SK-N-SH treated with all-trans-retinoic acid at 6 μM for 48 hours (cell line): ENCODE measurements around the gene PRKAR1B.

ENCODE experiments used
- ATAC-seq: fragments of 200-7000 bp; cut with Tn5 transposase; 3 replicates; pipeline ENCODE4 v1.9.1; 2020; ENCODE audit warnings: mild to moderate bottlenecking, moderate library complexity
- ARNTL ChIP-seq: fragments of 450-650 bp; formaldehyde crosslinking; IDR thresholded peaks from 2 replicates; pipeline ENCODE4 v1.5.0; 2020; ENCODE audit warnings: low read depth, mild to moderate bottlenecking, moderate library complexity, borderline replicate concordance
- CSDC2 ChIP-seq: fragments of 250-450 bp; sonication (Bioruptor Pico); IDR thresholded peaks from 2 replicates; pipeline ENCODE4 v1.5.0; 2020; ENCODE audit warnings: mild to moderate bottlenecking, moderate library complexity
- CSRNP3 ChIP-seq: fragments of 250-450 bp; sonication (Bioruptor Pico); IDR thresholded peaks from 2 replicates; pipeline ENCODE4 v1.5.1; 2021; ENCODE audit warnings: mild to moderate bottlenecking, moderate library complexity
- GLIS3 ChIP-seq: fragments of 250-450 bp; sonication (Bioruptor Pico); IDR thresholded peaks from 2 replicates; pipeline ENCODE4 v1.5.0; 2020; ENCODE audit warnings: mild to moderate bottlenecking, moderate library complexity
- OSR1 ChIP-seq: fragments of 250-450 bp; sonication (Bioruptor Pico); IDR thresholded peaks from 2 replicates; pipeline ENCODE4 v1.8.0; 2022; ENCODE audit warnings: moderate library complexity, mild to moderate bottlenecking, inconsistent platforms
- PATZ1 ChIP-seq: fragments of 250-450 bp; sonication (Bioruptor Pico); IDR thresholded peaks from 2 replicates; pipeline ENCODE4 v1.8.0; 2020; ENCODE audit warnings: mild to moderate bottlenecking, moderate library complexity, borderline replicate concordance
- POU6F1 ChIP-seq: fragments of 250-450 bp; sonication (Bioruptor Pico); IDR thresholded peaks from 2 replicates; pipeline ENCODE4 v1.8.0; 2021; ENCODE audit warnings: low read depth, mild to moderate bottlenecking, moderate library complexity, borderline replicate concordance
- PPARA ChIP-seq: fragments of 250-450 bp; sonication (Bioruptor Pico); IDR thresholded peaks from 2 replicates; pipeline ENCODE4 v1.5.0; 2020; ENCODE audit warnings: mild to moderate bottlenecking, borderline replicate concordance
- RARB ChIP-seq: fragments of 250-450 bp; sonication (Bioruptor Pico); IDR thresholded peaks from 2 replicates; pipeline ENCODE4 v1.8.0; 2021; ENCODE audit warnings: mild to moderate bottlenecking, moderate library complexity
- SNAI2 ChIP-seq: fragments of 250-450 bp; sonication (Bioruptor Pico); IDR thresholded peaks from 2 replicates; pipeline ENCODE4 v1.5.0; 2020; ENCODE audit warnings: mild to moderate bottlenecking, moderate library complexity
- TCF4 ChIP-seq: fragments of 250-450 bp; sonication (Bioruptor Pico); IDR thresholded peaks from 2 replicates; pipeline ENCODE4 v1.8.0; 2021; ENCODE audit warnings: mild to moderate bottlenecking, moderate library complexity, borderline replicate concordance
- TOX ChIP-seq: fragments of 250-450 bp; sonication (Bioruptor Pico); IDR thresholded peaks from 2 replicates; pipeline ENCODE4 v1.8.0; 2021; ENCODE audit warnings: mild to moderate bottlenecking, moderate library complexity, borderline replicate concordance
- TSHZ2 ChIP-seq: fragments of 250-450 bp; sonication (Bioruptor Pico); IDR thresholded peaks from 2 replicates; pipeline ENCODE4 v1.5.0; 2020; ENCODE audit warnings: mild to moderate bottlenecking, moderate library complexity
- ZC3H10 ChIP-seq: fragments of 250-450 bp; sonication (Bioruptor Pico); IDR thresholded peaks from 2 replicates; pipeline ENCODE4 v1.5.1; 2021; ENCODE audit warnings: mild to moderate bottlenecking, moderate library complexity
- ZFP3 ChIP-seq: fragments of 250-450 bp; sonication (Bioruptor Pico); IDR thresholded peaks from 2 replicates; pipeline ENCODE4 v1.5.0; 2020; ENCODE audit warnings: mild to moderate bottlenecking, moderate library complexity
- ZFP30 ChIP-seq: fragments of 450-650 bp; formaldehyde crosslinking; IDR thresholded peaks from 2 replicates; pipeline ENCODE4 v1.5.0; 2022; ENCODE audit warnings: mild to moderate bottlenecking, moderate library complexity
- ZNF565 ChIP-seq: fragments of 450-650 bp; formaldehyde crosslinking; conservative IDR thresholded peaks from 2 replicates; pipeline ENCODE4 v1.5.0; 2020; ENCODE audit warnings: low read depth, mild to moderate bottlenecking, moderate library complexity
- ZNF8 ChIP-seq: fragments of 450-650 bp; formaldehyde crosslinking; IDR thresholded peaks from 2 replicates; pipeline ENCODE4 v1.5.0; 2020; ENCODE audit warnings: mild to moderate bottlenecking, moderate library complexity

PRKAR1B gene

GRCh38 chr7:544338-545221 is 182.5 kb downstream of the PRKAR1B start:
- ATAC-seq: no peak
- TF ChIP-seq PATZ1 (CRISPR knock-in tag) (no peak), SNAI2 (CRISPR knock-in tag) (no peak), ZFP30 (CRISPR knock-in tag) (no peak), TOX (CRISPR knock-in tag) (no peak)

GRCh38 chr7:543501-544337 is 183.4 kb downstream of the PRKAR1B start:
- no peak for TF ChIP-seq OSR1 (CRISPR knock-in tag)
- TF ChIP-seq TSHZ2 (CRISPR knock-in tag): no peak
- no peak for TF ChIP-seq ARNTL (CRISPR knock-in tag)
- no peak for TF ChIP-seq RARB (CRISPR knock-in tag)
- no peak for TF ChIP-seq CSDC2 (CRISPR knock-in tag)
- TF ChIP-seq ZFP3: no peak
- TF ChIP-seq ZNF8 (CRISPR knock-in tag): no peak
- no peak for TF ChIP-seq GLIS3 (CRISPR knock-in tag)
- no peak for TF ChIP-seq TCF4
- TF ChIP-seq ZFP30 (CRISPR knock-in tag): no peak
- no peak for TF ChIP-seq PPARA (CRISPR knock-in tag)
- no peak for TF ChIP-seq PATZ1 (CRISPR knock-in tag)
- no peak for TF ChIP-seq ZNF565 (CRISPR knock-in tag)
- TF ChIP-seq CSRNP3: no peak
- no peak for TF ChIP-seq TOX (CRISPR knock-in tag)
- TF ChIP-seq ZC3H10 (CRISPR knock-in tag): no peak
- TF ChIP-seq POU6F1 (CRISPR knock-in tag): no peak
- ATAC-seq: no peak
